Transverse colon (tissue), 4 donors: ENCODE data around the gene RCHY1. TPM values are rescaled to one million over a fixed set of nuclear protein-coding genes. Genes with fewer than 3 reads are reported as not detected.

Experiments
- DNase-seq: peaks from one replicate; pipeline ENCODE4 v3.0.0-alpha.2; 2019
- H3K27ac ChIP-seq, 4 donors: fragments of 200-600 bp; sonication (generic); 2 replicates each; pipeline ENCODE4 v1.5.1; 2016 to 2018; ENCODE audit warnings: inconsistent platforms in 4 of 4
- H3K27me3 ChIP-seq: fragments of 200-600 bp; sonication (generic); 2 replicates; pipeline ENCODE4 v1.5.1; 2017; ENCODE audit warnings: inconsistent platforms
- H3K36me3 ChIP-seq, 4 donors: fragments of 200-600 bp; sonication (generic); 2 replicates each; pipeline ENCODE4 v1.5.1; 2017 to 2019; ENCODE audit warnings: inconsistent platforms in 4 of 4
- H3K4me1 ChIP-seq, 4 donors: fragments of 200-600 bp; sonication (generic); 2 replicates each; pipeline ENCODE4 v1.5.1; 2017 to 2020; ENCODE audit warnings: inconsistent platforms in 4 of 4
- H3K4me3 ChIP-seq, 4 donors: fragments of 200-600 bp; sonication (generic); 1 replicate in 1 of 4; 2 replicates in 3 of 4; pipeline versions ENCODE4 v1.5.1 to v1.6.1; 2017 to 2019; ENCODE audit warnings: inconsistent platforms in 4 of 4
- H3K9me3 ChIP-seq, 2 donors: fragments of 200-600 bp; sonication (generic); 2 replicates each; pipeline ENCODE4 v1.5.1; 2017 to 2019; ENCODE audit warnings: inconsistent platforms in 2 of 2
- CTCF ChIP-seq, 5 experiments: fragments of 200-600 bp in 3 of 5; fragments of 450-650 bp in 2 of 5; sonication (generic) in 3 of 5; IDR thresholded peaks; 1 replicate in 2 of 5; 2 replicates in 3 of 5; pipeline ENCODE4 v1.5.1; 2016 to 2017; ENCODE audit warnings: antibody characterized with exemption in 5 of 5, inconsistent platforms in 3 of 5, mild to moderate bottlenecking in 2 of 5, moderate library complexity in 1 of 5
- EP300 ChIP-seq: sonication (generic); formaldehyde crosslinking; IDR thresholded peaks from one replicate; pipeline ENCODE4 v1.6.1; 2017; ENCODE audit warnings: antibody characterized with exemption, low read depth
- POLR2A ChIP-seq: fragments of 450-650 bp; IDR thresholded peaks from one replicate; pipeline ENCODE4 v1.6.1; 2016; ENCODE audit warnings: antibody characterized with exemption, mild to moderate bottlenecking, moderate library complexity
- POLR2AphosphoS5 ChIP-seq, 3 donors: sonication (generic); formaldehyde crosslinking; IDR thresholded peaks; one replicate each; pipeline ENCODE4 v1.6.1; 2016; ENCODE audit warnings: antibody characterized with exemption in 3 of 3
- WGBS, 2 donors: methylation state at CpG; one replicate each; pipeline ENCODE4 v1.1.5; 2018; ENCODE audit warnings: low coverage in 1 of 2; 5-methylcytosine and 5-hydroxymethylcytosine counted together
- in situ Hi-C, 4 donors: fragments of 200-750 bp; cut with MboI; loops; one replicate each; pipeline versions ENCODE4 v1.15.0 to v1.15.1; 2017; ENCODE audit warnings: low sequenced_read_pairs in 3 of 4, low pct_ligation_motif_present in 1 of 4, low pct_unique_long_range_greater_than_20kb in 1 of 4
- intact Hi-C: fragments of 100-400 bp; cut with DNase I; formaldehyde crosslinking; loops from one replicate; pipeline ENCODE4 v1.15.1; 2023; ENCODE audit warnings: low total_unique reads
- total RNA-seq, 4 donors: library from RNA; depleted of rRNA; stranded (reverse); fragments of >200 nt; gene quantifications; one replicate each; pipeline ENCODE4 v1.1.0, GENCODE V29; 2016

The RCHY1 gene
- total RNA-seq, 4 donors from 2014 or later, result 5.2 to 34.8 (median 22.4) TPM

- Histone ChIP-seq H3K4me1 (no peaks in the 10 kb centered on the region), H3K27me3 (no peaks in the 10 kb centered on the region), H3K36me3 (peaks cover 0 to 35% (median 9%) of the 10 kb centered on the region in 4 donors), H3K9me3 (no peaks in the 10 kb centered on the region), H3K27ac (no peak overlapping the region), H3K4me3 (no peak overlapping the region)
- in situ Hi-C loops, result no loop called here
- DNase-seq, result no peak
- intact Hi-C loops, result no loop called here
- TF ChIP-seq POLR2A (no peak), POLR2AphosphoS5 (IDR thresholded peaks at IDR 0.05) (no peak), CTCF (IDR thresholded peaks at IDR 0.05) (no peak), EP300 (no peak)
- 95 to 100% methylated on average over 1 to 3 of the region's 3 CpGs for WGBS, 2 donors
These were observed 37.0 kb downstream of the RCHY1 start for GRCh38 chr4:75477201-75477600.

- Histone ChIP-seq H3K9me3 (no peaks in the 10 kb centered on the region), H3K27me3 (no peaks in the 10 kb centered on the region), H3K36me3 (no peaks in the 10 kb centered on the region), H3K27ac (no peak overlapping the region), H3K4me1 (no peaks in the 10 kb centered on the region), H3K4me3 (no peak overlapping the region)
- TF ChIP-seq EP300, result no peak
- TF ChIP-seq POLR2A, result no peak
- TF ChIP-seq CTCF (IDR thresholded peaks at IDR 0.05), result no peak
- TF ChIP-seq POLR2AphosphoS5 (IDR thresholded peaks at IDR 0.05), result no peak
- in situ Hi-C loops (loop anchor here in 1 of 4 donors (25.0 kb wide), 1 partner anchor 558 kb away; no protein-coding TSS in a partner anchor), intact Hi-C loops (no loop called here)
- DNase-seq, result no peak
- 81 to 100% methylated on average over 1 of the region's 1 CpG for WGBS, 2 donors
These were observed 43.5 kb downstream of the RCHY1 start for GRCh38 chr4:75470738-75471137.

GRCh38 chr4:75469896-75470295, 44.3 kb downstream of the RCHY1 start:
- no peak for TF ChIP-seq POLR2AphosphoS5 (IDR thresholded peaks at IDR 0.05)
- TF ChIP-seq EP300, result no peak
- no peak for TF ChIP-seq POLR2A
- TF ChIP-seq CTCF (IDR thresholded peaks at IDR 0.05), result no peak
- intact Hi-C loops (no loop called here), in situ Hi-C loops (loop anchor here in 2 of 4 donors (10.0 to 25.0 kb wide), 2 partner anchors 535 to 558 kb away; partner anchors contain the start of gene PARM1 (in 1 of the 2))

GRCh38 chr4:75457365-75457764, 56.8 kb downstream of the RCHY1 start:
- Histone ChIP-seq H3K27me3 (no peaks in the 10 kb centered on the region), H3K9me3 (peaks cover 0 to 4% of the 10 kb centered on the region in 2 donors), H3K27ac (no peak overlapping the region), H3K4me1 (no peaks in the 10 kb centered on the region), H3K4me3 (no peak overlapping the region), H3K36me3 (no peaks in the 10 kb centered on the region)
- in situ Hi-C loops (loop anchor here in 1 of 4 donors (25.0 kb wide), 1 partner anchor 545 kb away; no protein-coding TSS in a partner anchor), intact Hi-C loops (no loop called here)
- no peak for DNase-seq
- 45 to 83% methylated on average over 2 to 3 of the region's 3 CpGs for WGBS, 2 donors
- TF ChIP-seq CTCF (IDR thresholded peaks at IDR 0.05), result no peak
- TF ChIP-seq POLR2A, result no peak
- TF ChIP-seq EP300, result no peak
- TF ChIP-seq POLR2AphosphoS5 (IDR thresholded peaks at IDR 0.05), result no peak

More at GRCh38 chr4:75469896-75470295, 44.3 kb downstream of the RCHY1 start:
- Histone ChIP-seq H3K4me3 (no peak overlapping the region), H3K27me3 (no peaks in the 10 kb centered on the region), H3K4me1 (no peaks in the 10 kb centered on the region), H3K36me3 (no peaks in the 10 kb centered on the region), H3K9me3 (no peaks in the 10 kb centered on the region), H3K27ac (no peak overlapping the region)
- 95 to 100% methylated on average over 1 of the region's 1 CpG for WGBS, 2 donors
- no peak for DNase-seq
